Activated CD4-positive, alpha-beta T cell treated with anti-CD3 and anti-CD28 coated beads for 36 hours (primary cell): ENCODE results near the gene RING1. TPM values are rescaled to one million over a fixed set of nuclear protein-coding genes. Genes with fewer than 3 reads are reported as not detected.

Source experiments
- ATAC-seq: fragments of 200-7000 bp; cut with Tn5 transposase; one replicate; pipeline ENCODE4 v1.10.0; 2021; ENCODE audit warnings: mild to moderate bottlenecking, moderate library complexity
- CTCF ChIA-PET: fragments of 350-600 bp; sonication (Branson Sonifier 250); formaldehyde crosslinking; loops from one replicate; lab custom pipeline; 2021; ENCODE audit warnings: antibody characterized with exemption; lab: Charles Lee
- POLR2A ChIA-PET: fragments of 350-600 bp; sonication (Branson Sonifier 250); formaldehyde crosslinking; loops from one replicate; lab custom pipeline; 2021; ENCODE audit warnings: antibody characterized with exemption, inconsistent platforms; lab: Charles Lee
- DNase-seq: peaks from one replicate; pipeline ENCODE4 v3.0.0-alpha.2; 2020
- H3K27ac Mint-ChIP-seq: one replicate; pipeline ENCODE4 v1.8.0; 2021; ENCODE audit warnings: mixed read lengths
- H3K27me3 Mint-ChIP-seq: one replicate; pipeline ENCODE4 v1.8.0; 2021; ENCODE audit warnings: mixed read lengths
- H3K36me3 Mint-ChIP-seq: one replicate; pipeline ENCODE4 v1.8.0; 2021; ENCODE audit warnings: low read depth, mixed read lengths
- H3K4me1 Mint-ChIP-seq: one replicate; pipeline ENCODE4 v1.8.0; 2021; ENCODE audit warnings: mixed read lengths
- H3K4me3 Mint-ChIP-seq: one replicate; pipeline ENCODE4 v1.8.0; 2021; ENCODE audit warnings: mild to moderate bottlenecking, moderate library complexity, mixed read lengths
- H3K9me3 Mint-ChIP-seq: one replicate; pipeline ENCODE4 v1.8.0; 2021; ENCODE audit warnings: low read depth, mixed read lengths
- intact Hi-C, 2 experiments: fragments of 100-400 bp; cut with DNase I in 1 of 2; cut with micrococcal nuclease in 1 of 2; formaldehyde crosslinking; loops; one replicate each; pipeline versions ENCODE4 v1.14.2 to v1.15.1; 2022 to 2024; cut with DNase I, micrococcal nuclease
- microRNA-seq: library from miRNA; unstranded; fragments of <30 nt; microRNA quantifications from one replicate; pipeline ENCODE4 v1.2.0, GENCODE V29; 2021; ENCODE audit warnings: borderline replicate concordance
- total RNA-seq, 2 experiments: library from RNA; stranded (reverse); gene quantifications; one replicate each; pipeline ENCODE4 v1.2.3, GENCODE V29; 2021

The RING1 gene
- total RNA-seq, 2 experiments from 2014 or later: 28.3 to 39.3 TPM

DNA sequence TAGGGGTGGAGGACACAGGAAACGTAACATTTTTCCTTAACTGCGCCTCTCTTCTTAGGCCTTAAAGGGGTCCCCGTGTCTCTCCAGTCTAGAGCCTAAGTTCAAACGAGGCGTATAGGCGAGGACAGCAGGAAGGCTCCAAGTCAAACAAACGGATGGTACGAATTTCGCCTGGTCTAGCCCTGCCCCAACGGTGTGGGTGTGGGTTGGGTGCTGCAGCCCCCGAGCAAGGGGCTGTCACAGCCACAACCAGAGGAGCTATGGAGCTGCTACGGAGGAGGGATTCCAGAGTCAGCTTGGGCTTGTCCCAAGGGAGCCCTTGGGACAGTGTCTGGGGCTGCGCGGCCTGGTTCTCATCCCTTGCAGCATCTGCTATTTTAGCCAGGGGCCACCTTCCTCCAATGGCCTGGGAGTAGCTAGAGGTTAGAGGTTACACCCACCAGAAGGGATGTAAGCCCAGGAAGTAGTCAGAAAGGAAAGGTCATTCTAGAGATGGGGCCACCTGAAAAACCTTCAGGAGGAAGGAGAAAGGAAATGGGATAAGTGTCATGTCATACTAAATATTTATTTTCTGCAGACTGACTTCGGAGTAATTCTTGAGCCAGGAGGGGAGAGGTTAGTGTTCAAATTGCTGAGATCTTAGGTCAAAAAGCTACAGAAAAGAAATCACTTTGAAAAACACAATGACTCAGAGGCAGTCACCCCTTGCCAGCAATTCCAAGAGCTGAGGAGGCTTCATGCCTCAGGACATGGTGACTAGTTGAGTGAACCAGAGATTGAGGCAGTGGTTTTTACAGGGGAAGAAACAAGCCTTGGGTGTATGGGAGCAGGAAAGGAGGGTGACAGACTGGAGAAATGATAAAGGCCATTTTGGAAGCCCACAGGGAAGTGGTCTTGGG is 41.7 kb downstream of the RING1 start:
- peaks cover 41% of the 10 kb centered on the region for H3K4me1 Mint-ChIP-seq
- DNase-seq (peak; percentile 51), ATAC-seq (no peak)
- H3K27me3 Mint-ChIP-seq: peaks cover 3% of the 10 kb centered on the region
- peak overlapping the region; percentile 95 for H3K27ac Mint-ChIP-seq
- CTCF ChIA-PET: interaction anchor here (0.6 to 8.3 kb wide), 22 partner anchors 11 to 940 kb away, joined by 3 to 77 read pairs (median 6); partner anchors contain the start of genes B3GALT4, PFDN6, RING1 and RPS18
- H3K4me3 Mint-ChIP-seq: peak overlapping the region; percentile 91
- H3K36me3 Mint-ChIP-seq: peaks cover 23% of the 10 kb centered on the region
- POLR2A ChIA-PET: interaction anchor here (0.6 to 2.9 kb wide), 14 partner anchors 22 to 1258 kb away, joined by 3 to 19 read pairs (median 5); partner anchors contain the start of genes B3GALT4, HSD17B8, PFDN6 and RING1
- intact Hi-C loops: loop anchor here (1.0 to 2.0 kb wide), 13 partner anchors 21 to 397 kb away; partner anchors contain the start of genes VPS52 (in 2 of the 2), KIFC1 (in 1 of the 2), PFDN6 (in 1 of the 2) and RING1 (in 1 of the 2)
- no peaks in the 10 kb centered on the region for H3K9me3 Mint-ChIP-seq

DNA sequence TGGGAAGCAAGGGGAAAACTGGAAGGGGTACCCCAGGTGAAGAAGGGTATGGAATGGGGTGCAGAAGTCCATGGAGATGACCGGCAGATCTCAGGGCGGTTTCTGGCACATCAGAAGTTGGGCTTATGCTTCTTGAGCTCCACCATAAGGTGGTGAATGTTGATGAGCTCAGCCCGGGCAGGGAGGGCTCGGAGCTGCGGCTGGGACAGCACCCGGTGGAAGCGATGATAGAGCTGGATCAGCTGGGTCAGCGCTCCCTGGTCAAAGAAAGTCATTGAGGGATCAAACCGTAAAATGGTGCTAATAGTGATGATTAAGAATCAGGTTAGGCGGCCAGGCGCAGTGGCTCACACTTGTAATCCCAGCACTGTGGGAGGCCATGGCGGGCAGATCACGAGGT is 42.4 kb downstream of the RING1 start:
- Mint-ChIP-seq H3K4me1 (peaks cover 41% of the 10 kb centered on the region), H3K9me3 (no peaks in the 10 kb centered on the region), H3K27me3 (peaks cover 3% of the 10 kb centered on the region), H3K27ac (peak overlapping the region; percentile 95), H3K4me3 (peak overlapping the region; percentile 91), H3K36me3 (peaks cover 23% of the 10 kb centered on the region)
- DNase-seq (no peak), ATAC-seq (no peak)
- intact Hi-C loops: no loop called here
- POLR2A ChIA-PET: interaction anchor here (0.7 to 2.9 kb wide), 7 partner anchors 20 to 266 kb away, joined by 3 to 19 read pairs (median 5); partner anchors contain the start of genes B3GALT4, HSD17B8, PFDN6 and WDR46
- CTCF ChIA-PET: interaction anchor here (1.0 to 8.3 kb wide), 10 partner anchors 21 to 238 kb away, joined by 3 to 77 read pairs (median 6); partner anchors contain the start of genes RING1, RPS18 and VPS52

DNA sequence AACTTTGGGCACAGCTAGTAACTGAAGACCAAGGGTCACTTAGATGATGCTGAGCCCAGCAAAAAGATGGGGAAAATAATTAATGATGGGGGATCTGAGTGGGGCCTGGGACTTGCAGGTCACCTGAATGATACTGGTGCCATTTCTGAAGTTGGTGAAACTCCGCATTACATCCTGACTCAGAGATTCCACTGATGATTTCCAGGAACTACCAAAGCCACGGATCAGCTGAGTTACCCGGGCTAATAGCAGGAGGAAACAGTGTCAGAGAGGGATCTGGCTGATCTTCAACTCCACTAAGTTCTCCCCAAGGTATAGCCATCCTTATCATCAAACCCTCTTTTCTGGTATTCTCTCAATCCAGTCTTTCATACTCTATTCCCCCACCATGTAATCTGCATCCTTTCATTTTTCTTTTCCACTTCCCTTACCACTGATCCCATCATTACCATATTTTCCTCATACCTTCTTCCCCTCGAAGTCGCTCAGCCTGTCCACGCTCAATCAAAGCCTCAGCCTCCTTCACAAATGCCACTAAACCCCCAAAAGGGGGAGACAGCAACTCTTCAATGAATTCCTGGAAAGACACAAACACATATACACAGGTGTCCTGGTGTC is 43.2 kb downstream of the RING1 start:
- Mint-ChIP-seq H3K4me3 (peak overlapping the region; percentile 2), H3K4me1 (peaks cover 41% of the 10 kb centered on the region), H3K27ac (peak overlapping the region; percentile 40), H3K27me3 (peaks cover 3% of the 10 kb centered on the region), H3K9me3 (no peaks in the 10 kb centered on the region), H3K36me3 (peaks cover 23% of the 10 kb centered on the region)
- ChIA-PET POLR2A (interaction anchor here (0.7 to 2.7 kb wide), 2 partner anchors 19 to 26 kb away, joined by 3 to 11 read pairs; partner anchors contain the start of gene B3GALT4), CTCF (interaction anchor here (1.2 to 8.3 kb wide), 3 partner anchors 93 to 237 kb away, joined by 3 to 77 read pairs (median 8); no protein-coding TSS in a partner anchor)
- DNase-seq (peak; percentile 30), ATAC-seq (no peak)
- intact Hi-C loops: no loop called here

DNA sequence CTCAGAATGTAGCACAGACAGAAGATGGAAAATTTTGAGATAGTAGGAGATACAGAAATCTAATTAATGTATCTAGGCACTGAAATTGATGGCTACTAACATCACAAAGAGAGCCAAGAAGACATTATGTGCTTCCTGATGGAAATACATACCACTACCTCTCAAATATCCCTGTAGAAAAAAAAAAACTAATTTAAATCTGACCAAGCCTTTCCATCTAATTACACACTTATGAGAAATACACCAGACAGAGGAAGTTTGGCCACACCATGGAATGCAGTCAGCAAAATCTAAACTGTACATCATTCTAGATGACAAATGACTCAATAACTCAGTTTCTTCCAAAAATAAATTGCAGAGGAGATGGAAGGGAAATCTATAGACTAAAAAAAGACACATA is 44.5 kb downstream of the RING1 start:
- intact Hi-C loops: no loop called here
- DNase-seq (no peak), ATAC-seq (no peak)
- no peaks in the 10 kb centered on the region for H3K9me3 Mint-ChIP-seq
- peaks cover 25% of the 10 kb centered on the region for H3K36me3 Mint-ChIP-seq
- no peak overlapping the region for H3K4me3 Mint-ChIP-seq
- peaks cover 41% of the 10 kb centered on the region for H3K4me1 Mint-ChIP-seq
- CTCF ChIA-PET: interaction anchor here (0.9 kb wide), 1 partner anchor 47 kb away, joined by 3 read pairs; no protein-coding TSS in a partner anchor
- POLR2A ChIA-PET: no interaction called here
- H3K27me3 Mint-ChIP-seq: no peaks in the 10 kb centered on the region
- H3K27ac Mint-ChIP-seq: no peak overlapping the region

DNA sequence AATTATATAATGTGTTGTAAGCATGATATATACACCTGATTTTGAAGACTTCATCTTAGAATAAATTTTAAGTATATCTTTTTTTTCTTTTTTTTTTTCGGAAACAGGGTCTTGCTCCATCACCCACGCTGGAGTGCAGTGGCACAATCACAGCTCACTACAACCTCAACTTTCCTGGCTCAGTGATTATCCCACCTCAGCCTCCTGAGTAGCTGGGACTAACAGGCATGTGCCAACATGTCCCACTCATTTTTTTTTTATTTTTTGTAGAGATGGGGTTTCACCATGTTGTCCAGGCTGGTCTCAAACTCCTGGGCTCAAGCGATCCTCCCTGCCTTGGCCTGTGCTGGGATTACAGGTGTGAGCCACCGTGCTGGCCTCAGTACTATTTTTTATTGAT is 46.3 kb downstream of the RING1 start:
- no peak overlapping the region for H3K4me3 Mint-ChIP-seq
- CTCF ChIA-PET: interaction anchor here (0.6 to 0.9 kb wide), 2 partner anchors 17 to 107 kb away, joined by 3 to 4 read pairs; partner anchors contain the start of genes RPS18 and VPS52
- no peak for DNase-seq
- H3K27ac Mint-ChIP-seq: no peak overlapping the region
- H3K36me3 Mint-ChIP-seq: peaks cover 26% of the 10 kb centered on the region
- H3K27me3 Mint-ChIP-seq: no peaks in the 10 kb centered on the region
- no peak for ATAC-seq
- POLR2A ChIA-PET: interaction anchor here (0.6 to 1.1 kb wide), 3 partner anchors 34 to 142 kb away, joined by 3 to 4 read pairs (median 3); partner anchors contain the start of gene WDR46
- intact Hi-C loops: no loop called here
- H3K9me3 Mint-ChIP-seq: no peaks in the 10 kb centered on the region
- H3K4me1 Mint-ChIP-seq: peaks cover 28% of the 10 kb centered on the region

DNA sequence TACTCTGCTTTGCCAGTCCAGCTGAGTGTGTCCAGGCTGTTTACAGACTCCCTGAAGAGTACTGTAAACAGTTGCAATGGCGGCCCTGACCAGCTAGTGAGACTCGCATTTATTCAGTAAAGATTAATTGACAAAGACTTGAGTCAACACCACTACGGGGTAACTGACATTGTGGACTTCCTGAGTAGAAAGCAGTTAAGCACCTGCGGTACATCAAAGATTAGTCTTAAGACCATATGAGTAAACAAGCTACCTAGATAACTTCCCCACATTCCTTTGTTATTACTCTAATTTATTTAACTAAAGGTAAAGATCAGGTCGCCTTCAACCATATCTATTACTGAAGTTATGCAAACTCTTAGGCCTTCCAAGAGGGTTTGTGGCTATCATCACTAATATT is 50.7 kb downstream of the RING1 start:
- Mint-ChIP-seq H3K9me3 (no peaks in the 10 kb centered on the region), H3K4me3 (no peak overlapping the region), H3K4me1 (peaks cover 2% of the 10 kb centered on the region), H3K36me3 (peaks cover 31% of the 10 kb centered on the region), H3K27me3 (no peaks in the 10 kb centered on the region), H3K27ac (no peak overlapping the region)
- DNase-seq: no peak
- POLR2A ChIA-PET: no interaction called here
- intact Hi-C loops: no loop called here
- no peak for ATAC-seq
- CTCF ChIA-PET: interaction anchor here (0.6 kb wide), 1 partner anchor 390 kb away, joined by 3 read pairs; no protein-coding TSS in a partner anchor

Small RNA genes within 50 kb of the gene (microRNA-seq; reads per million reads assigned to microRNA genes)
- gene MIR219A1: 40.2 reads per million, percentile 53 among the genes with 10 or more reads in this experiment

Other genes starting within 250 kb of the RING1 start
- gene BRD2, start 239.9 kb upstream of the RING1 start, total RNA-seq: 100 to 1,000 TPM; 230 to 338 TPM
- gene HLA-DOA, start 198.9 kb upstream of the RING1 start, total RNA-seq: 1 to 10 TPM; 1.7 to 3.3 TPM
- 10 to 100 TPM; 11.5 to 13.3 TPM for gene HLA-DPA1, start 134.9 kb upstream of the RING1 start, total RNA-seq
- 1 to 10 TPM; 5.2 to 5.4 TPM for gene HLA-DPB1, start 132.5 kb upstream of the RING1 start, total RNA-seq
- 1 to 10 TPM; 1.9 to 2.0 TPM for gene COL11A2, start 16.0 kb upstream of the RING1 start, total RNA-seq
- gene RXRB, start 7.8 kb upstream of the RING1 start, total RNA-seq: 10 to 100 TPM; 41.0 to 45.4 TPM
- 10 to 100 TPM; 33.0 to 41.8 TPM for gene SLC39A7, start 7.6 kb upstream of the RING1 start, total RNA-seq
- gene HSD17B8, start 3.8 kb upstream of the RING1 start, total RNA-seq: 10 to 100 TPM; 23.4 to 33.2 TPM
- 10 to 100 TPM; 35.6 to 45.2 TPM for gene VPS52, start 63.4 kb downstream of the RING1 start, total RNA-seq
- 1,000 to 10,000 TPM; 2,706 to 4,631 TPM for gene RPS18, start 63.6 kb downstream of the RING1 start, total RNA-seq
- 1 to 10 TPM; 2.8 to 3.5 TPM for gene B3GALT4, start 68.6 kb downstream of the RING1 start, total RNA-seq
- gene WDR46, start 80.7 kb downstream of the RING1 start, total RNA-seq: 10 to 100 TPM; 63.5 to 69.4 TPM
- gene PFDN6, start 81.1 kb downstream of the RING1 start, total RNA-seq: 10 to 100 TPM; 65.4 to 96.9 TPM
- 10 to 100 TPM; 19.9 to 21.5 TPM for gene RGL2, start 90.4 kb downstream of the RING1 start, total RNA-seq
- 100 to 1,000 TPM; 164 to 190 TPM for gene TAPBP, start 105.6 kb downstream of the RING1 start, total RNA-seq
- 1 to 10 TPM; 9.0 to 9.9 TPM for gene ZBTB22, start 109.2 kb downstream of the RING1 start, total RNA-seq
- gene DAXX, start 114.5 kb downstream of the RING1 start, total RNA-seq: 10 to 100 TPM; 66.2 to 75.5 TPM
- gene KIFC1, start 183.3 kb downstream of the RING1 start, total RNA-seq: 10 to 100 TPM; 86.0 to 89.3 TPM
- gene PHF1, start 202.5 kb downstream of the RING1 start, total RNA-seq: 10 to 100 TPM; 24.9 to 28.2 TPM
- 100 to 1,000 TPM; 154 to 188 TPM for gene CUTA, start 209.6 kb downstream of the RING1 start, total RNA-seq
- 10 to 100 TPM; 43.6 to 45.6 TPM for gene SYNGAP1, start 211.6 kb downstream of the RING1 start, total RNA-seq
- gene ZBTB9, start 246.1 kb downstream of the RING1 start, total RNA-seq: 1 to 10 TPM; 9.3 to 9.5 TPM